K562 (cell line): ENCODE measurements around the gene SIGLEC7. TPM values are rescaled to one million over a fixed set of nuclear protein-coding genes. Genes with fewer than 3 reads are reported as not detected.

ENCODE experiments used
- ATF7 ChIP-seq: fragments of 450-650 bp; IDR thresholded peaks from 2 replicates; pipeline ENCODE4 v1.7.1; 2014; ENCODE audit warnings: mild to moderate bottlenecking, moderate library complexity
- DPF2 ChIP-seq: fragments of 450-650 bp; IDR thresholded peaks from 2 replicates; pipeline ENCODE4 v1.6.1; 2016
- FOSL1 ChIP-seq: fragments of 200-800 bp; sonication (Bioruptor generic); conservative IDR thresholded peaks from 2 replicates; pipeline ENCODE4 v1.6.1; 2016; ENCODE audit warnings: missing genetic modification characterization, missing compliant biosample characterization
- FOXK2 ChIP-seq, 2 experiments: fragments of 450-650 bp; IDR thresholded peaks in 1 of 2; conservative IDR thresholded peaks in 1 of 2; 2 replicates each; pipeline ENCODE4 v1.6.1; 2016; ENCODE audit warnings: low read depth in 2 of 2, mild to moderate bottlenecking in 1 of 2
- GTF2F1 ChIP-seq: IDR thresholded peaks from 2 replicates; pipeline ENCODE4 v1.6.1; 2011; ENCODE audit warnings: low read depth, low read length, improper control_type of control experiment
- JUNB ChIP-seq: fragments of 450-650 bp; formaldehyde crosslinking; conservative IDR thresholded peaks from 2 replicates; pipeline ENCODE4 v1.4.0; 2020; ENCODE audit warnings: mild to moderate bottlenecking
- MAZ ChIP-seq, 2 experiments: fragments of 450-650 bp in 1 of 2; sonication (generic) in 1 of 2; formaldehyde crosslinking; IDR thresholded peaks in 1 of 2; conservative IDR thresholded peaks in 1 of 2; 2 replicates each; pipeline versions ENCODE4 v1.4.0 to v1.5.0; 2020; ENCODE audit warnings: mild to moderate bottlenecking in 1 of 2, missing genetic modification reagents in 1 of 2
- MECOM ChIP-seq: fragments of 250-450 bp; sonication (Bioruptor Pico); IDR thresholded peaks from 2 replicates; pipeline ENCODE4 v1.8.0; 2022; ENCODE audit warnings: inconsistent platforms
- NBN ChIP-seq: fragments of 450-650 bp; IDR thresholded peaks from 2 replicates; pipeline ENCODE4 v1.6.1; 2016; ENCODE audit warnings: low read depth, mild to moderate bottlenecking
- PTBP1 ChIP-seq: fragments of 200-400 bp; formaldehyde crosslinking; IDR thresholded peaks from 2 replicates; pipeline ENCODE4 v1.6.1; 2017; ENCODE audit warnings: low read depth, low read length
- REST ChIP-seq, 2 experiments: fragments of 450-650 bp; formaldehyde crosslinking in 1 of 2; IDR thresholded peaks; 2 replicates each; pipeline versions ENCODE4 v1.4.0 to v1.6.1; 2014 to 2020; ENCODE audit warnings: mild to moderate bottlenecking in 2 of 2, borderline replicate concordance in 1 of 2, low read depth in 1 of 2
- STAT6 ChIP-seq: sonication (generic); formaldehyde crosslinking; IDR thresholded peaks from 2 replicates; pipeline ENCODE4 v1.8.1; 2023; ENCODE audit warnings: mild to moderate bottlenecking, missing genetic modification reagents
- TAF15 ChIP-seq: fragments of 200-400 bp; formaldehyde crosslinking; IDR thresholded peaks from 2 replicates; pipeline ENCODE4 v1.6.1; 2017; ENCODE audit warnings: mild to moderate bottlenecking, low read depth, low read length, moderate library complexity
- THRAP3 ChIP-seq: fragments of 450-650 bp; IDR thresholded peaks from 2 replicates; pipeline ENCODE4 v1.6.1; 2016; ENCODE audit warnings: mild to moderate bottlenecking, inconsistent platforms, borderline replicate concordance
- YBX1 ChIP-seq: fragments of 450-650 bp; IDR thresholded peaks from 2 replicates; pipeline ENCODE4 v1.7.1; 2016; ENCODE audit warnings: mild to moderate bottlenecking
- ZNF445 ChIP-seq: fragments of 250-450 bp; sonication (Bioruptor Pico); IDR thresholded peaks from 2 replicates; pipeline ENCODE4 v1.4.0; 2020; ENCODE audit warnings: low read depth, mild to moderate bottlenecking, moderate library complexity
- polyA plus RNA-seq, 8 experiments: library from polyadenylated mRNA; depleted of rRNA in 4 of 8; stranded (reverse) in 5 of 8; unstranded in 3 of 8; fragments of >200 nt; fragmentation: Nextera tagmentation in 2 of 8; fragmentation: Illumina TruSeq in 1 of 8; extraction: Ambion mirVana in 2 of 8; extraction: Trizol in 1 of 8; gene quantifications; 2 replicates each; pipeline versions ENCODE4 v1.2.1 to v1.2.3, GENCODE V29; 2011 to 2014; ENCODE audit warnings: inconsistent platforms in 1 of 8, missing spikeins in 1 of 8
- total RNA-seq, 7 experiments: library from RNA; depleted of rRNA in 6 of 7; stranded (reverse); fragments of >200 nt in 6 of 7; fragmentation: Illumina TruSeq in 2 of 7; extraction: Trizol in 2 of 7; gene quantifications; 2 replicates each; pipeline versions ENCODE4 v1.2.1 to v1.2.3, GENCODE V29; 2011 to 2021; ENCODE audit warnings: low replicate concordance in 1 of 7

SIGLEC7 gene
- total and polyA plus RNA-seq, 9 of the 15 experiments (the other 6 are each of a cell fraction or from before 2014, with no cell fraction given), result 0.10 to 0.12 TPM; not detected in 7

- TF ChIP-seq REST (IDR thresholded peaks at IDR 0.05; ENCODE audit: borderline replicate concordance) (peak; percentile 74), REST (CRISPR knock-in tag; IDR thresholded peaks at IDR 0.05; ENCODE audit: low read depth) (no peak), GTF2F1 (no peak), NBN (0 out of 2 replicates have a peak, but pooled peaks have one; percentile 49), THRAP3 (peak; percentile 89; the same call in 1 of the 2 replicates), YBX1 (no peak), ATF7 (peak; percentile 19; the same call in 1 of the 2 replicates), DPF2 (peak; percentile 74), ZNF445 (no peak), JUNB (CRISPR knock-in tag) (no peak), MAZ (CRISPR knock-in tag; conservative IDR thresholded peaks at IDR 0.05 in 1 of 2, IDR thresholded peaks at IDR 0.05 in 1 of 2) (no peak; a peak in 1 of 4 replicates), STAT6 (CRISPR knock-in tag) (no peak), TAF15 (no peak), MECOM (no peak), FOXK2 (conservative IDR thresholded peaks at IDR 0.05 in 1 of 2, IDR thresholded peaks at IDR 0.05 in 1 of 2; ENCODE audit: low read depth in 2 of 2) (no peak; a peak in 1 of 4 replicates), FOSL1 (tag) (no peak; the same call in 1 of the 2 replicates), PTBP1 (no peak)
These were observed 16.5 kb downstream of the SIGLEC7 start (continued) for GRCh38 chr19:51158474-51159129.
